H9 (cell line): Measurements from ENCODE around the gene PRKAG2. TPM values are rescaled to one million over a fixed set of nuclear protein-coding genes. Genes with fewer than 3 reads are reported as not detected.

Experiments
- DNase-seq: peaks from one replicate; pipeline ENCODE4 v3.0.0-alpha.2; 2017
- H2AFZ ChIP-seq: one replicate; pipeline ENCODE4 v1.6.1; 2013; ENCODE audit warnings: mild to moderate bottlenecking, low read length, control low read depth, moderate library complexity
- H2AK5ac ChIP-seq: 2 replicates; pipeline ENCODE4 v1.6.1; 2013; ENCODE audit warnings: low read length, control low read depth, mixed read lengths; ENCODE audit not compliant: insufficient read length
- H2BK120ac ChIP-seq: one replicate; pipeline ENCODE4 v1.6.1; 2013; ENCODE audit warnings: low read depth, mild to moderate bottlenecking, low read length, control low read depth, inconsistent platforms; ENCODE audit not compliant: poor library complexity, severe bottlenecking
- H2BK12ac ChIP-seq: 2 replicates; pipeline ENCODE4 v1.6.1; 2013; ENCODE audit warnings: low read length, control low read depth, mixed read lengths, low read depth; ENCODE audit not compliant: insufficient read length
- H2BK15ac ChIP-seq: 2 replicates; pipeline ENCODE4 v1.6.1; 2013; ENCODE audit warnings: low read depth, low read length, control low read depth
- H2BK20ac ChIP-seq: one replicate; pipeline ENCODE4 v1.6.1; 2013; ENCODE audit warnings: low read depth, mild to moderate bottlenecking, low read length, control low read depth, inconsistent platforms; ENCODE audit not compliant: poor library complexity, severe bottlenecking
- H2BK5ac ChIP-seq: 2 replicates; pipeline ENCODE4 v1.6.1; 2013; ENCODE audit warnings: low read length, control low read depth, mixed read lengths; ENCODE audit not compliant: insufficient read length
- H3K14ac ChIP-seq: 2 replicates; pipeline ENCODE4 v1.6.1; 2013; ENCODE audit warnings: low read length, control low read depth; ENCODE audit not compliant: insufficient read depth
- H3K18ac ChIP-seq: 2 replicates; pipeline ENCODE4 v1.6.1; 2013; ENCODE audit warnings: low read depth, mild to moderate bottlenecking, mixed read lengths, low read length, control low read depth; ENCODE audit not compliant: insufficient read length
- H3K23ac ChIP-seq: 2 replicates; pipeline ENCODE4 v1.6.1; 2013; ENCODE audit warnings: low read length, control low read depth, mixed read lengths, low read depth; ENCODE audit not compliant: insufficient read length
- H3K23me2 ChIP-seq: 2 replicates; pipeline ENCODE4 v1.6.1; 2013; ENCODE audit warnings: low read depth, mild to moderate bottlenecking, mixed read lengths, low read length, control low read depth; ENCODE audit not compliant: insufficient read length, poor library complexity, severe bottlenecking
- H3K27ac ChIP-seq: 2 replicates; pipeline ENCODE4 v1.5.1; 2013; ENCODE audit warnings: low read length, control low read depth, mixed read lengths, low read depth; ENCODE audit not compliant: insufficient read length
- H3K27me3 ChIP-seq: 2 replicates; pipeline ENCODE4 v1.6.1; 2013; ENCODE audit warnings: low read length, control low read depth, inconsistent platforms; ENCODE audit not compliant: insufficient read depth
- H3K4ac ChIP-seq: 2 replicates; pipeline ENCODE4 v1.6.1; 2013; ENCODE audit warnings: low read depth, mild to moderate bottlenecking, control low read depth, inconsistent platforms, low read length, moderate library complexity
- H3K4me1 ChIP-seq: 2 replicates; pipeline ENCODE4 v1.6.1; 2013; ENCODE audit warnings: low read length, control low read depth, inconsistent platforms; ENCODE audit not compliant: insufficient read depth
- H3K4me2 ChIP-seq: 2 replicates; pipeline ENCODE4 v1.6.1; 2013; ENCODE audit warnings: low read length, control low read depth, mixed read lengths; ENCODE audit not compliant: insufficient read length, insufficient read depth
- H3K56ac ChIP-seq: 2 replicates; pipeline ENCODE4 v1.6.1; 2013; ENCODE audit warnings: low read depth, mild to moderate bottlenecking, mixed read lengths, low read length, control low read depth; ENCODE audit not compliant: insufficient read length
- H3K79me1 ChIP-seq: 2 replicates; pipeline ENCODE4 v1.6.1; 2013; ENCODE audit warnings: low read depth, mild to moderate bottlenecking, moderate library complexity, low read length, control low read depth, inconsistent platforms; ENCODE audit not compliant: insufficient read depth, poor library complexity, severe bottlenecking
- H3K79me2 ChIP-seq: 2 replicates; pipeline ENCODE4 v1.6.1; 2013; ENCODE audit warnings: low read length, control low read depth, inconsistent platforms; ENCODE audit not compliant: insufficient read depth
- H3K9ac ChIP-seq: 2 replicates; pipeline ENCODE4 v1.6.1; 2013; ENCODE audit warnings: low read length, control low read depth, mixed read lengths; ENCODE audit not compliant: insufficient read length; ENCODE audit errors: extremely low read depth
- H3K9me3 ChIP-seq: one replicate; pipeline ENCODE4 v1.6.1; 2013; ENCODE audit warnings: low read depth, low read length, inconsistent platforms; ENCODE audit not compliant: control insufficient read depth
- H3T11ph ChIP-seq: one replicate; pipeline ENCODE4 v1.6.1; 2013; ENCODE audit warnings: mild to moderate bottlenecking, low read length, control low read depth, inconsistent platforms
- H4K20me1 ChIP-seq: one replicate; pipeline ENCODE4 v1.6.1; 2013; ENCODE audit not compliant: control insufficient read depth, insufficient read length, insufficient read depth
- H4K5ac ChIP-seq: 2 replicates; pipeline ENCODE4 v1.6.1; 2013; ENCODE audit warnings: low read depth, mild to moderate bottlenecking, mixed read lengths, low read length, control low read depth; ENCODE audit not compliant: insufficient read length
- H4K8ac ChIP-seq: replicated peaks from 2 replicates; pipeline ENCODE4 v1.6.1; 2013; ENCODE audit warnings: low read length, control low read depth, mixed read lengths, low read depth; ENCODE audit not compliant: insufficient read length
- H4K91ac ChIP-seq: 2 replicates; pipeline ENCODE4 v1.6.1; 2013; ENCODE audit warnings: low read depth, mild to moderate bottlenecking, moderate library complexity, mixed read lengths, low read length, control low read depth; ENCODE audit not compliant: insufficient read length
- H3K27ac Mint-ChIP-seq, 3 experiments: 2 replicates in 2 of 3; 3 replicates in 1 of 3; pipeline ENCODE4 v1.8.0; 2020 to 2021; ENCODE audit warnings: mixed read lengths in 3 of 3, mild to moderate bottlenecking in 1 of 3, moderate library complexity in 1 of 3
- H3K27me3 Mint-ChIP-seq: 2 replicates; pipeline ENCODE4 v1.8.0; 2021; ENCODE audit warnings: low read depth, mild to moderate bottlenecking, moderate library complexity, mixed read lengths
- H3K36me3 Mint-ChIP-seq, 3 experiments: 2 replicates in 2 of 3; 3 replicates in 1 of 3; pipeline ENCODE4 v1.8.0; 2020 to 2021; ENCODE audit warnings: low read depth in 3 of 3, mixed read lengths in 3 of 3; ENCODE audit not compliant: insufficient read depth in 1 of 3
- H3K4me1 Mint-ChIP-seq, 2 experiments: 2 replicates each; pipeline ENCODE4 v1.8.0; 2020; ENCODE audit warnings: mixed read lengths in 2 of 2
- H3K4me3 Mint-ChIP-seq, 2 experiments: 2 replicates in 1 of 2; 3 replicates in 1 of 2; pipeline ENCODE4 v1.8.0; 2020 to 2021; ENCODE audit warnings: mild to moderate bottlenecking in 2 of 2, mixed read lengths in 2 of 2, moderate library complexity in 1 of 2
- H3K9me3 Mint-ChIP-seq, 2 experiments: 2 replicates in 1 of 2; 3 replicates in 1 of 2; pipeline ENCODE4 v1.8.0; 2020; ENCODE audit warnings: mild to moderate bottlenecking in 2 of 2, mixed read lengths in 2 of 2, moderate library complexity in 1 of 2
- CTCF ChIP-seq: fragments of 200-600 bp; sonication (generic); conservative IDR thresholded peaks from 3 replicates; pipeline ENCODE4 v1.8.0; 2021; ENCODE audit warnings: antibody characterized with exemption, mild to moderate bottlenecking
- WGBS: extraction: QIAGEN DNeasy Blood & Tissue Kit; methylation state at CpG from one replicate; pipeline ENCODE4 v1.1.7; 2013; ENCODE audit warnings: missing lambda C conversion rate, low lambda C conversion rate, mixed read lengths; ENCODE audit not compliant: insufficient read length; ENCODE audit errors: extremely low coverage; 5-methylcytosine and 5-hydroxymethylcytosine counted together
- total RNA-seq: library from RNA; stranded (reverse); gene quantifications from 2 replicates; pipeline ENCODE4 v1.2.1, GENCODE V29; 2021

Gene PRKAG2
- total RNA-seq, 1 experiment from 2014 or later = 11.8 TPM

DNA sequence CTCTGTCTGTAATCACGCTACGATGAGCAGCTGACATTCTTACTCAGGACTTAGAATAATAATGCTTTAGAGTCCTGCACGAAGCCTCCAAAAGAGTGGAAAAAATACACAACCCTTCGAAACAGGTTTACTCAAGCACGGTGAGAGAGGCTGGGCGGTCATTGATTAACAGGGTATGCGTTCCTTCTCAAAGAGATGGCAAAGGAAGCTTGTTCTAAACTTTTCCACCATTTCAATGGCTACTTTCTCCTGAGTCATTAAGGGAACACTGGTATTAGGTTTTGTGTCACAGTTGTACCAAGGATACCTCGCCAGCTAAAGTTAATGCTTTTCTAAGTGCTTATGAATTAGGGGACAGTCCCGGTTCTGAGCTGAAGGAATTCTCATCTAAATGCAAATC, 215.3 kb downstream of the PRKAG2 start:
- Mint-ChIP-seq H3K27me3 (0 out of 2 replicates have a peak, but pooled peaks cover 6% of the 10 kb centered on the region), H3K4me1 (no peaks in the 10 kb centered on the region), H3K36me3 (no peaks in the 10 kb centered on the region), H3K9me3 (no peaks in the 10 kb centered on the region), H3K4me3 (no peak overlapping the region), H3K27ac (no peak overlapping the region)
- H2BK120ac ChIP-seq = no peak overlapping the region
- H3K23ac ChIP-seq = no peak overlapping the region
- H3K14ac ChIP-seq = no peak overlapping the region
- H3K4ac ChIP-seq = no peak overlapping the region
- H3K23me2 ChIP-seq = no peaks in the 10 kb centered on the region
- no peak for DNase-seq
- H2BK5ac ChIP-seq = no peak overlapping the region
- H2BK15ac ChIP-seq = no peak overlapping the region
- no peak overlapping the region for H2AK5ac ChIP-seq
- H2AFZ ChIP-seq = no peak overlapping the region
- H2BK20ac ChIP-seq = no peak overlapping the region
- H3K56ac ChIP-seq = no peak overlapping the region
- H3K27ac ChIP-seq = no peak overlapping the region
- TF ChIP-seq CTCF = no peak
- H3K27me3 ChIP-seq = no peaks in the 10 kb centered on the region
- no peak overlapping the region for H3K18ac ChIP-seq
- no peak overlapping the region for H4K91ac ChIP-seq
- no CpG with 5 or more reads among the region's 9 CpGs for WGBS
- H4K8ac ChIP-seq = no peak overlapping the region
- no peaks in the 10 kb centered on the region for H3K9me3 ChIP-seq
- no peak overlapping the region for H3K9ac ChIP-seq
- no peaks in the 10 kb centered on the region for H3K79me1 ChIP-seq
- no peak overlapping the region for H3K4me2 ChIP-seq
- H3K79me2 ChIP-seq = no peaks in the 10 kb centered on the region
- no peak overlapping the region for H2BK12ac ChIP-seq
- H3K4me1 ChIP-seq = no peaks in the 10 kb centered on the region
- no peak overlapping the region for H3T11ph ChIP-seq
- no peaks in the 10 kb centered on the region for H4K20me1 ChIP-seq
- no peak overlapping the region for H4K5ac ChIP-seq
